Stomach (tissue), 9 donors: ENCODE data around the gene DLGAP1. TPM values are rescaled to one million over a fixed set of nuclear protein-coding genes. Genes with fewer than 3 reads are reported as not detected.
A peak's percentile ranks its signal among the peaks of the same experiment; 100 is the strongest.

Experiments used
- DNase-seq, 2 donors: peaks; one replicate each; pipeline versions ENCODE4 v3.0.0 to v3.0.0-alpha.2; 2013 to 2019
- H3K27ac ChIP-seq, 5 donors: fragments of 200-600 bp in 4 of 5; sonication (generic) in 4 of 5; one replicate each; pipeline ENCODE4 v1.5.1; 2013 to 2019; ENCODE audit warnings: mild to moderate bottlenecking in 1 of 5, moderate library complexity in 1 of 5
- H3K27me3 ChIP-seq, 3 donors: fragments of 200-600 bp; sonication (generic); one replicate each; pipeline ENCODE4 v1.5.1; 2017 to 2019; ENCODE audit warnings: mixed run types in 1 of 3
- H3K36me3 ChIP-seq, 4 donors: fragments of 200-600 bp; sonication (generic); 1 replicate in 3 of 4; 2 replicates in 1 of 4; pipeline ENCODE4 v1.5.1; 2016 to 2019
- H3K4me1 ChIP-seq, 4 donors: fragments of 200-600 bp; sonication (generic); one replicate each; pipeline ENCODE4 v1.5.1; 2016 to 2019
- H3K4me3 ChIP-seq, 4 donors: fragments of 200-600 bp; sonication (generic) in 3 of 4; one replicate each; pipeline ENCODE4 v1.5.1; 2016 to 2019; ENCODE audit warnings: mild to moderate bottlenecking in 1 of 4
- H3K9me3 ChIP-seq, 4 donors: fragments of 200-600 bp; sonication (generic); one replicate each; pipeline ENCODE4 v1.5.1; 2016 to 2019
- CTCF ChIP-seq, 7 experiments: fragments of 450-650 bp in 4 of 7; fragments of 200-600 bp in 3 of 7; sonication (generic) in 3 of 7; IDR thresholded peaks; one replicate each; pipeline ENCODE4 v1.5.1; 2016 to 2019; ENCODE audit warnings: antibody characterized with exemption in 7 of 7, control low read depth in 2 of 7, mild to moderate bottlenecking in 1 of 7
- EP300 ChIP-seq: sonication (generic); formaldehyde crosslinking; IDR thresholded peaks from one replicate; pipeline ENCODE4 v1.6.1; 2017; ENCODE audit warnings: antibody characterized with exemption
- POLR2A ChIP-seq, 4 donors: fragments of 450-650 bp; IDR thresholded peaks; one replicate each; pipeline ENCODE4 v1.6.1; 2016; ENCODE audit warnings: antibody characterized with exemption in 4 of 4, control low read depth in 2 of 4, mild to moderate bottlenecking in 1 of 4, moderate library complexity in 1 of 4
- POLR2AphosphoS5 ChIP-seq, 3 donors: sonication (generic); formaldehyde crosslinking; IDR thresholded peaks; one replicate each; pipeline ENCODE4 v1.6.1; 2016; ENCODE audit warnings: antibody characterized with exemption in 3 of 3
- WGBS, 5 donors: extraction: QIAGEN DNeasy Blood & Tissue Kit in 3 of 5; methylation state at CpG; one replicate each; pipeline versions ENCODE4 v1.1.5 to v1.1.7; 2013 to 2018; 5-methylcytosine and 5-hydroxymethylcytosine counted together
- intact Hi-C: fragments of 100-400 bp; cut with DNase I; formaldehyde crosslinking; loops from one replicate; pipeline ENCODE4 v1.15.1; 2023; ENCODE audit warnings: low total_unique reads
- polyA plus RNA-seq, 3 donors: library from polyadenylated mRNA; stranded (reverse); fragments of 200-250 nt; gene quantifications; one replicate each; pipeline ENCODE4 v1.2.3, GENCODE V29; 2013
- total RNA-seq, 5 donors: library from RNA; depleted of rRNA; stranded (reverse); fragments of >200 nt; gene quantifications; one replicate each; pipeline versions ENCODE4 v1.1.0 to v1.2.3, GENCODE V29; 2014 to 2016
- donor health status: healthy with polysubstance abuse.
- donor health status: Bipolar disorder and iron deficiency.
- donor health status: healthy.

The DLGAP1 gene
- total and polyA plus RNA-seq, 8 donors: 0.06 to 7.0 (median 1.3) TPM; not detected in 1

GRCh38 chr18:3504637-3505036 is 950.5 kb downstream of the DLGAP1 start:
- no peak for DNase-seq
- H3K27me3 ChIP-seq: peaks cover 0 to 19% (median 4%) of the 10 kb centered on the region in 3 donors
- intact Hi-C loops: no loop called here
- no peaks in the 10 kb centered on the region for H3K9me3 ChIP-seq
- WGBS, 5 donors: 74 to 91% (median 81%) methylated on average over 5 of the region's 5 CpGs
- H3K36me3 ChIP-seq: no peaks in the 10 kb centered on the region
- no peak overlapping the region for H3K27ac ChIP-seq
- H3K4me3 ChIP-seq: no peak overlapping the region
- no peak for TF ChIP-seq EP300
- no peak for TF ChIP-seq CTCF (IDR thresholded peaks at IDR 0.05)
- peaks cover 2 to 15% (median 9%) of the 10 kb centered on the region in 4 donors for H3K4me1 ChIP-seq

DNA sequence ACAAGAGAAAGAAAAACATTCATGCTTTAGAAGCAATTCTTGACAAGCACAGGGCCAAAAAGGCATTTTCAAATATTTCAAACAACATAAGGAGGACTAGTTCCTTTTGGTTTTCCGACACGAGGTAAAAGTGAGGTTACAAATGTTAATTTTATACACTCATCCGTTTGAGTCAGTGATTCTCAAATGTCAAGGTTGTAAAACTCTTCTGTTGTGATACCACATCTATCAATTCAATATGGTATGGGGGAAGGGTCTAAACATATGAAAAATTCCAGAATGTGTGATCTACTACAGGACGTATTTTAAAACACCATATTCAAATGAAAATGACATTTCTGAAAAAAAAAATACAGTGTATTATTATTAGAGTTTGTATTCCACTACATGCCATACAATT is 952.5 kb downstream of the DLGAP1 start:
- Histone ChIP-seq H3K9me3 (no peaks in the 10 kb centered on the region), H3K4me3 (no peak overlapping the region), H3K4me1 (peaks cover 5 to 14% (median 11%) of the 10 kb centered on the region in 4 donors), H3K27me3 (peaks cover 0 to 32% (median 14%) of the 10 kb centered on the region in 3 donors), H3K27ac (no peak overlapping the region), H3K36me3 (no peaks in the 10 kb centered on the region)
- 75 to 85% (median 81%) methylated on average over 4 of the region's 4 CpGs for WGBS, 5 donors
- TF ChIP-seq EP300 (no peak), CTCF (IDR thresholded peaks at IDR 0.05) (no peak), POLR2AphosphoS5 (IDR thresholded peaks at IDR 0.05) (no peak), POLR2A (IDR thresholded peaks at IDR 0.05) (no peak)
- DNase-seq: no peak
- intact Hi-C loops: no loop called here

GRCh38 chr18:3500016-3500415 is 955.1 kb downstream of the DLGAP1 start:
- H3K9me3 ChIP-seq: no peaks in the 10 kb centered on the region
- no peak for TF ChIP-seq EP300
- no peak for TF ChIP-seq POLR2A (IDR thresholded peaks at IDR 0.05)
- no peak for TF ChIP-seq POLR2AphosphoS5 (IDR thresholded peaks at IDR 0.05)
- TF ChIP-seq CTCF (IDR thresholded peaks at IDR 0.05): no peak
- intact Hi-C loops: no loop called here
- H3K4me1 ChIP-seq: peaks cover 5 to 14% (median 11%) of the 10 kb centered on the region in 4 donors
- H3K27me3 ChIP-seq: peaks cover 0 to 32% (median 14%) of the 10 kb centered on the region in 3 donors
- H3K27ac ChIP-seq: no peak overlapping the region
- no peak overlapping the region for H3K4me3 ChIP-seq
- 43 to 59% (median 52%) methylated on average over 5 of the region's 5 CpGs for WGBS, 5 donors
- no peak for DNase-seq
- H3K36me3 ChIP-seq: no peaks in the 10 kb centered on the region

- intact Hi-C loops: no loop called here
- H3K27me3 ChIP-seq: peaks cover 0 to 32% (median 14%) of the 10 kb centered on the region in 3 donors
- no peaks in the 10 kb centered on the region for H3K9me3 ChIP-seq
- H3K4me1 ChIP-seq: peaks cover 5 to 14% (median 11%) of the 10 kb centered on the region in 4 donors
- WGBS, 5 donors: 22 to 38% (median 26%) methylated on average over 9 to 10 of the region's 10 CpGs
- H3K4me3 ChIP-seq: peak overlapping the region; percentile 42 to 51 (median 46)
- no peak for TF ChIP-seq CTCF (IDR thresholded peaks at IDR 0.05)
- no peak for TF ChIP-seq EP300
- TF ChIP-seq POLR2A (IDR thresholded peaks at IDR 0.05): no peak
- TF ChIP-seq POLR2AphosphoS5 (IDR thresholded peaks at IDR 0.05): no peak
- H3K27ac ChIP-seq: peak overlapping the region in 1 of 5 donors; percentile 41
- no peaks in the 10 kb centered on the region for H3K36me3 ChIP-seq
- DNase-seq: peak in 1 of 2 donors; percentile 28
Observed at GRCh38 chr18:3499501-3499900, 955.6 kb downstream of the DLGAP1 start.
